Dermis microvascular lymphatic vessel endothelial cell (primary cell): Measurements from ENCODE around the gene SGF29. TPM values are rescaled to one million over a fixed set of nuclear protein-coding genes. Genes with fewer than 3 reads are reported as not detected.
A peak's percentile ranks its signal among the peaks of the same experiment; 100 is the strongest.
"Not testable (repeated sequence)": the region's sequence is repeated elsewhere in the genome, so short reads cannot be mapped to it uniquely, and the experiment has no call there.

ENCODE experiments used
- DNase-seq, 2 donors: peaks; one replicate each; pipeline versions ENCODE4 v3.0.0 to v3.0.0-alpha.2; 2010; ENCODE audit warnings: low read depth in 2 of 2
- total RNA-seq: library from RNA; depleted of rRNA; stranded (reverse); fragments of >200 nt; gene quantifications from 2 replicates; pipeline ENCODE4 v1.2.1, GENCODE V29; 2014

Gene SGF29
- total RNA-seq, 1 donor from 2014 or later: 5.3 TPM

GRCh38 chr16:28610595-28611191 is 57.0 kb downstream of the SGF29 start:
- DNase-seq: no peak

DNA sequence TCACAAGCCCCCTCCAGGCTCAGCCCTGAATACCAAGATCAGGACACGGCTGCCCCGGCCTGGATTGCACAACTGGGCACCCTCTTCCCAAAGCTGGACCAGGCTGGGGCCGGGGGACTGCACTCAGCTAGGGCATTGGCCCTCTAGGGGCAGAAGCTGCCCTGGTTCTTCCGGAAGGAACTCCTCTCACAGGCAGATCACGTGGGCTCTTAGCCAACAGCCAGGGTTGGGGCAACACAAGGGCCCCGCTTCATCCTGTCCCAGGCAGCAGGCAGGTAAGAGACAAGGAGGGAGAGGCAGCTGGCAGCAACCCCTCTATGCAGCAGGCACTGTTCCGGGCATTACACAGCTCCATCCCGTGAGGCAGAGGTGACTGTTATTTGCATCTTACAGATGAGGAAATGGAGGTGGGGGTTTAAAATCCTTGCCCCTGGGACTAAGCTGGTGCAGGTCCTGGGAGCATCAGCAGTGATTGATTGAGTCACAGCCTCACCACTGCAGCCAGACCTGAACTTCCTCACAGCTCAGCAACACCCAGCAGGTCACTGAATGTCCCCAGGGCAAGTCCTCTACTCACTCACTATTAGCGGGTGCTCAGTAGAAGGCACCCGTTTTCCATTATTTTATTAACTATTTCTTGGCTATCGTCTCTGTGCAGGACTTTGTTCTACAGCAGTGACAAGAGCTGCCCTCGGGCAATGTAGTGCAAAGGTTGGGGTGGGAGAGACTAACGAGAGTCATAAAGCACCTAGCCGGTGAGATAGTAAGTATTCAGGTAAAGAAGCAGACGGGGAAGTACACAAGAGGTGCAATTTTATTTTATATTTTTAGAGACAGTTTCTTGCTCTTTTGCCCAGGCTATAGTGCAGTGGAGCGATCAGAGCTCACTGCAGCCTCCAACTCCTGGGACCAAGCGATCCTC is 58.9 kb downstream of the SGF29 start:
- DNase-seq: not testable (repeated sequence)

- DNase-seq: not testable (repeated sequence)
Observed at GRCh38 chr16:28613912-28614311, 60.2 kb downstream of the SGF29 start.

GRCh38 chr16:28614561-28614960 is 60.8 kb downstream of the SGF29 start:
- not testable (repeated sequence) for DNase-seq

GRCh38 chr16:28615486-28616223 is 61.9 kb downstream of the SGF29 start:
- DNase-seq: peak in 1 of 2 donors; percentile 32

- DNase-seq: not testable (repeated sequence)
Observed at GRCh38 chr16:28616224-28616577, 62.5 kb downstream of the SGF29 start.

DNA sequence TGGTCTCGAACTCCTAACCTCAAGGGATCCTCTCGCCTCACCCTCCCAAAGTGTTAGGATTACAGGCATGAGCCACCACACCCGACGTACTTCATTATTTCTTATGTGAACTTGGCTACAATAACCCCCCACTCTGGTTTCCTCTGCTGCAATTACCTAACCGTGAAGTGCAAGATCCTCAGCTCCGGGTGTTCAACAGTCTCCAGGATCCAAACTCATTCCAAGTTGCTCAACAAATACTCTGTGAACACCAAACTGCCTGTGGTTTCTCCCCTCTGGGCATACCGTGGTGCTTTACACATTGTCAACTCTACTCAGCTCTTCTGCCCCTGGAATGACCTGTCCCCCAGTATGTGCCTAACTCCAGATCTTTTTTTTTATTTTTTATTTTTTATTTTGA is 62.9 kb downstream of the SGF29 start:
- DNase-seq: no peak

DNA sequence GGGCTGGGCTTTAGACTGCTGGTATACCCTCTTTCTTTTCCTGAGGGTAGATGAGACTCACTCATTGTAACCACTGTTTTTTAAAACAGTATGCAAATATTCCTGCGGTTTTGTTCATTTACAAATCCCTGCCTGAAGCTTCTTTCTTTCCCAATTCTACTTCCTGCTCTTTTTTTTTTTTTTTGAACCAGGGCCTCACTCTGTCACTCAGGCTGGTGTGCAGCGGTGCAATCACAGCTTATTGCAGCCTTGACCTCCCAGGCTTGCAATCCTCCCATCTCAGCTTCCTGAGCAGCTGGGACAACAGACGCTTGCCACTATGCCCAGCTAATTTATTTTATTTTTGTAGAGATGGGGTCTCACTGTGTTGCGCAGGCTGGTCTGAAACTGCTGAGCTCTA is 64.2 kb downstream of the SGF29 start:
- no peak for DNase-seq

DNA sequence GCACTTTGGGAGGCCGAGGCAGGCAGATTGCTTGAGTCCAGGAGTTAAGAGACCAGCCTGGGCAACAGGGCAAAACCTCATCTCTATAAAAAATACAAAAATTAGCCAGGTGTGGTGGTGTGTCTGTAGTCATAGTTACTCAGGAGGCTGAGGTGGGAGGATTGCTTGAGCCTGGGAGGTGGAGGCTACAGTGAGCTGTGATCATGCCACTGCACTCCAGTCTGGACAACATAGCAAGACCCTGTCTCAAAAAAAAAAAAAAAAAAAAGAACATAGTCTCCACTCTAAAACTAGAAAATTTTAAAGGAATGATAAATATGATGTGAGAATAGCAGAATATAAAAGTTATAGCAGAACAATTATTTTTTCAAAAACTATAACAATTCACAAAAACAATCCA is 66.6 kb downstream of the SGF29 start:
- not testable (repeated sequence) for DNase-seq

- DNase-seq: no peak
Observed at GRCh38 chr16:28621481-28622155, 67.9 kb downstream of the SGF29 start.

DNA sequence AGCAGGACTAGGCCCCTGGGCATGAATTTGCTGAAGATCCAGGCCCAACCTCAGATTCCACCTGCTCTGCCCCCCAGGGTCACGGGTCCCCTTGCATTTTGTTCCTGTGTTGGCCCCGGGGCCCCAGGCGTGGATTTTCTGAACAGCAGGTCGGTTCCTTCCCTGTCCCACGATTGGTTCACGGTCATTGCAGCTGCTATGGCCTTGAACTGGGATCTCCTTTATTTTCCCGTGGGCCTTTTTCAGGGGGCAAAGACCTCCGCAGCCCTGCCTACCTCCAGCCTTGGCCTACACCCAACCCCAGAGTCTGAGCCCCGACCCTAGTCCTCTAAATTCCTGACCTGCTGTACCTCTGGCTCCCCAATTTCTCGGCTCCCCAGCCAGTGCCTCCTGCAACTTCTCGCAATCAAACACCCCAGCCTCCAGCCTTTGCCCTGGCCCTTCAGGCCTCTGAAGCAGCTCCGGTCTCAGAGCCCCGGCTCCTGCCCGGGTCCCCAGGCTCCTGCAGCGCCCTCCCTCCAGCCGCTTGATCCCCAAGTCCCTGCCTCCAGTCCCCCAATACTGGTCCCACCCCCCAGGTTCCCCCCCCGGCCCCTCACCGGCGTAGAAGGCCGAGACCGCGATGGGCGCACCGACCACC is 68.9 kb downstream of the SGF29 start:
- not testable (repeated sequence) for DNase-seq

GRCh38 chr16:28623172-28623711 is 69.5 kb downstream of the SGF29 start:
- no peak for DNase-seq

DNA sequence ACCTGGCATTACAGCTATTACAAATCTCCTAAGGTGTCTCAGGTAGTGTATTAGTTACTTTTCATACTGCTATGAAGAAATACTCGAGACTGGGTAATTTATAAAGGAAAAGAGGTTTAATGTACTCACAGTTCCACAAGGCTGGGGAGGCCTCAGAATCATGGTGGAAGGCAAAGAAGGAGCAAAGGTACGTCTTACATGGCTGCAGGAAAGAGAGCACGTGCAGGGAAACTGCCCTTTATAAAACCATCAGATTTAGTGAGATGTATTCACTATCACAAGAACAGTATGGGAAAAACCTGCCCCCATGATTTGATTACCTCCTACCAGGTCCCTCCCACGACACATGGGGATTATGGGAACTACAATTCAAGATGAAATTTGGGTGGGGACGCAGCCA is 77.2 kb downstream of the SGF29 start:
- not testable (repeated sequence) for DNase-seq

DNA sequence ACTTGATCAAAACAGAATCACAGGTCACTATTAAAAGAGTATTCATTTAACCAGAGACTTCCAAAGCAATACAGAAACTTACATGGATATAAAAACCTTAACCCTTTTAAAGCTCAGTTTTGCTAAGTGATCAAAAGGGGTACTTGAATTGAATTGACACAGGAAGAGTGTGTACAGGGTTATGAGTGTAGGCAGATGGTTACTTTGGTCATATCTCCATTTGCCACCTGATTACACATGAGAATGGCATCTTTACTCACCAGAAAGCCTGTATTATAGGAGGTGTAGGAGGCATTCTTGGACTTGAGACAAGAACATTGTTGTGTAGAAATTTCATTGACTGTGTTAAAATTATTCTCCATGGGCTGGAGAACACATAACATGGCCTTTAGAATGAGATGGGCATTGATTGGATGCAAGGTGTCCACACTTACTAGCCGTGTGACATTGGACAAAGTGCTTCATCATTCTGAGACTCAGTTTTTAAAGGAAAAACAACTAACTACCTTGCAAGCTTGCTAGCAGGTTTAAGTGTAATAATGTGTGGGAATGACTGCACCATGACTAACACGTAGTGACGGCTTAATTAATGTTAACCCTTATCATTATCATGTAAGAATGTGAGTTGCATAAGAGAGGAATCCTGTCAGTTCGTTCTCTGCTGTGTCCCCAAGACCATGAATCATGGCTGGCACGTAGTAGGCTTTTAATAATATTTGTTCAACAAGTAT is 82.5 kb downstream of the SGF29 start:
- DNase-seq: peak in 1 of 2 donors; percentile 32

- not testable (repeated sequence) for DNase-seq
Observed at GRCh38 chr16:28637765-28638164, 84.0 kb downstream of the SGF29 start, which contains the start of gene NPIPB8. NPIPB8 (plus strand) TSS chr16:28638065; CDS start chr16:28638361, 296 bp downstream.

DNA sequence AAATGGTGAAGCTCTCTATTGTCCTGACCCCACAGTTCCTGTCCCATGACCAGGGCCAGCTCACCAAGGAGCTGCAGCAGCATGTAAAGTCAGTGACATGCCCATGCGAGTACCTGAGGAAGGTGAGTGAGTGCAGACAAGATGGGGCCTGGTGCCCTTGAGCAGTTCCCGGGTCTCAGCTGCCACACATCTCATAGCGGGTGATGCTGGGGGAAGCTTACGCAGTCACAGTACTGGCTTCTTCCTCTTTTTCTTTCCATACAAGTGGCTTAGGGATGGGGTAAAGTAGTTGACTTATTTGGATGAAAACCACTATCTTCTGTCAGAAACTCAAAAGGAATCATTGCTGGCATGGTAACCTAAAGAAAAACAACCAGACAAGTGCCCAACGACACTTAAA is 84.6 kb downstream of the SGF29 start:
- DNase-seq: not testable (repeated sequence)

DNA sequence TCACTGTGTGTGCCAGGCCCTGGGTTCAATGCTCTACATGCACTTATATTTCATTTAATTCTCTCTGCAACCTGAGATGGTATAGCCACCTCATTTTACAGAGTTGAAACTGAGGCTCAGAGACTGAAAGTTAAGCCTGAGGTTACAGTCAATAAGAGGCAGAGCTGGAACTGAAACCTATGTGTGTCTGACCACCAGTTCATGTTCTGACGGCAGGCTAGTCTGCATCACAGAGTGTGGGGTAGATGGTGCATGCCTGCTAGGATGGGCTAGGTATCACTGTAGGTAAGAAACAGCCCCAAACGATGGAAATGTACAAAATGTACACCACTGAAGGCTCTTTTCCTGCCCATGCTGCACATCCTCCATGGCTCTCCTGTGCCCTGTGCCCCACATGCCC is 86.2 kb downstream of the SGF29 start:
- DNase-seq: not testable (repeated sequence)
